ENCODE data around the gene ANKRD13B. TPM values are rescaled to one million over a fixed set of nuclear protein-coding genes. Genes with fewer than 3 reads are reported as not detected.
"Not testable (repeated sequence)": the region's sequence is repeated elsewhere in the genome, so short reads cannot be mapped to it uniquely, and the experiment has no call there.

ANKRD13B gene
- 1.0 TPM for polyA plus RNA-seq (2012; ENCODE audit: missing spikeins)

DNA sequence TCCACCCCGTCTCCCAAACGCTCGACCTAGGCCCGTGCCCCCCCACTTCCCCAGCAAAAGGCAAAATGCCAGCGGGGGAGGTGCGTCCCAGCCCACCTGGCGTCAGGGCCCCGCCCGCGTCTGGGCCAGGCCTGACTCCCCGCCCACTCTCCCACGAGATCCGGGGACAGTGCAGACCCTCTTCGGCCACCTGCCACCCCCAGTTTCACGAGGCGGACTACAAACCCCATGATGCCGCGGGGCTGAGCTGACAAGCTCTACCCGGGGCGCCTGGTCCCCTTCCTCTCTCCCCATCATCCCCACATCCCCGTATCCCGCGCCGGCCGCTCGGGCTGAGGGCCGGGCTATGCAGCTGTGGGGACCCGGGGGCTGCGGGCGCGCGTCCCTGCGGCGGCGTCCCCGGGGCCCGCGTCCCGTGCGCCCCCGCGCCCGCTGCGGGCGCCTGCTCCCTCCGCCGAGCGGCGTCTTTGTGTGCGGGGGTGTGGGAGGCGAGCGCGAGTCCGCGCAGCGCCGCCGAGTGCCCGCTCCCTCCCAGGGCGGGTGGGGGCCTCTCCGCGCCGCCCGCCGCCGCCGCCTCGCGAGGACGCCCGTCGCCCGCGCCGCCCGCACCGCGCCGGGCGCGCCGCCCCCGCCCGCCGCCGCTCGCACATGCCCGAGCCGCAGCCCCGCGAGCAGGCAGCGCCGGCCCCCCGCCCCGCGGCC, at the start of gene ANKRD13B:
Gene ANKRD13B, plus strand, starts transcription at position 283 of the 702 bp plus-strand sequence. CDS start 490 bp downstream, outside the sequence.
- FAIRE-seq (peak; percentile 48), DNase-seq (ENCODE audit: insufficient read length) (no peak)
- TF ChIP-seq TAF1 (IDR thresholded peaks at IDR 0.05; ENCODE audit: borderline replicate concordance, low read depth, low read length) (no peak), POLR2A (IDR thresholded peaks at IDR 0.05; ENCODE audit: low read depth, low read length) (no peak), POLR2AphosphoS5 (IDR thresholded peaks at IDR 0.05; ENCODE audit: low read depth, low read length) (no peak)

DNA sequence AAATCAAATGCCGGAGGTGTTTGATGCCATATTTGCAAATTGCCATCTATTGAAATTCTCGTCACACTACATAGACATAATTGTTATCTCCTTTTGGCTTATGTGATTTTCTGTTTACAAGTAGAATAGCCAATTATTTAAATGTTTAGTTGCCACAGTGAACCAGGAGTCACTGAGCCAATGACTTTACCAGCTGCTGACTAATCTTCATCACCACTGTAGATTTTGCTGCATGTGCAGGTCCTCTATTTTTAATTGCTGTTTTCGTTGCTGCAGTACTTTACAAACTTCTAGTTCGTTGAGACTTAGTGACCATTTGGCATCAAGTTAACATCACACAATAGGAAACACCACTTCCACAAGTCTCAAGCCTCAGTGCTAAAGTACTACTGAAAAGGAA, 48.9 kb upstream of the ANKRD13B start:
- FAIRE-seq: no peak
- TF ChIP-seq POLR2A (IDR thresholded peaks at IDR 0.05; ENCODE audit: low read depth, low read length): no peak
- TF ChIP-seq POLR2AphosphoS5 (IDR thresholded peaks at IDR 0.05; ENCODE audit: low read depth, low read length): no peak
- DNase-seq (ENCODE audit: insufficient read length): no peak

DNA sequence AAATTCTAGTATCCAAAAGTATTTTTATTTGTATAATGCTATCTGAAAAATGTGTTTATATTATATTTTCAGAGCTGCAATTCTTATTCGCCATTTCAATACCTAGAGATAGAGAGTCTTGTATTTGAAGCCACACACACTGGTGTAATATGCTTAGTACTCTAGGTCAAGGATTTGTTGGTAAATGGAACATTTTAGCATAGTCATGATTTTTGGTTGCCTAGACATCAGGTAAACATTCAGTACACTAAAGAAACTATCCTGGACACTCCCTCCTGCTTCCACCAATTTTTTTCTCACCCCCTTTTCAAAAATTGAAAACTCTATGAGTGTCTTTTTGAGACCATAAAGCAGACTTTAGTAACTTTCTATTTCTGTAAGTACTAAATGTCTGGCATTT, 46.8 kb upstream of the ANKRD13B start:
- peak; percentile 36 for FAIRE-seq
- no peak for DNase-seq (ENCODE audit: insufficient read length)
- TF ChIP-seq TAF1 (IDR thresholded peaks at IDR 0.05; ENCODE audit: borderline replicate concordance, low read depth, low read length) (no peak), POLR2AphosphoS5 (IDR thresholded peaks at IDR 0.05; ENCODE audit: low read depth, low read length) (no peak), POLR2A (IDR thresholded peaks at IDR 0.05; ENCODE audit: low read depth, low read length) (no peak)

DNA sequence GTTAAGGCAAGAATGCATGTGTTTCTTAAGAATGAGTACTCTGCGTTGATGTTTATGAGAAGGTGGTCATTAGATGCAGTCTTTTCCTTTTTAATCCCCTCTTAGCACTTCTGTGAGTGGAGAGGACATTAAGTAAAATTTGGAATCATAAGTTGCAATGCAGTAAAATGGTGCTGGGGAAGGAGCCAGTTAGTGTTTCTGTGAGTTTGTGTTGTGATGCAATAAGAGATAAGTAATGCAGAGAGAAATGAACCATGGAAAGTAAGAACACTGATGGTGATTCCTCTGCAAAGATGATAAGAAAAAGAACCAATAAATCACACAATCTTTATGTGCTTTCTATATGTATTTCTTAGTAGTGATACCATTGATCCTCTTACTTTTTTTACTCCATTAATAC, 46.1 kb upstream of the ANKRD13B start:
- DNase-seq (ENCODE audit: insufficient read length) (no peak), FAIRE-seq (no peak)
- no peak for TF ChIP-seq POLR2AphosphoS5 (IDR thresholded peaks at IDR 0.05; ENCODE audit: low read depth, low read length)
- no peak for TF ChIP-seq POLR2A (IDR thresholded peaks at IDR 0.05; ENCODE audit: low read depth, low read length)
- no peak for TF ChIP-seq TAF1 (IDR thresholded peaks at IDR 0.05; ENCODE audit: borderline replicate concordance, low read depth, low read length)

DNA sequence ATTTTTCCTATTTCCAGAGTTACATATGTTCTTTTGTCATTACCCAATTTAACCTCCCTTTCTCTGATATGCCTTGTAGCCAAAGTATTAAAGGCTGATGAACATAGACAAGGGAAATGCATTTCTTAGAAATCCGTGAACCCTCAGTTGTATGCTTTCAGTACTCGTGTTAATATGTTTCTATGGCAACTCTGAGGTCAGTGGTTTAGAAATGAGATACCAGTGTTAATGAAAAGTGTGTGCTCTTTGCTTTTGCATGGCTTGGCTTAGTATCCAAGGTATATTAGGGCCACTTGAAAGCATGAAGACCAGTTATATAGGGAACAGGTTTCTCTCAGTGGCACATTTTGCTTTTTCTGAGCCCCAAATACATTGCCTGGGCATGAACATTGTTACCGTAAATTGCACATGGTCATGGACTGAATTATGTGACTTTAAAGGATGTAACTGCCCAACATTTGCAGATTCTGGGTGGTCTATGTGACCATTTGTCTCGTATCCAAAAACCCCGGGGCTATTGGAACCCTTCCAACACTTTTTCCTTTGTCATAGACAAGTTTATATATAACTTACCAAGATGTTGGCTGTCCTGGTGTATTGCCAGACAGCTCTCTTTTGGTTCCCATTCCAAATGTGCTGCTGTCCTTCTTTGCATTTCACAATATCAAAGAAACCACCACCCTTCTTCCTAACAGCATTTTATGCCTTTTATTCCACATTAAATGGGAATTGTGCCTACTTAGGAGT, 43.6 kb upstream of the ANKRD13B start:
- TF ChIP-seq POLR2AphosphoS5 (IDR thresholded peaks at IDR 0.05; ENCODE audit: low read depth, low read length) (no peak), POLR2A (IDR thresholded peaks at IDR 0.05; ENCODE audit: low read depth, low read length) (no peak), TAF1 (IDR thresholded peaks at IDR 0.05; ENCODE audit: borderline replicate concordance, low read depth, low read length) (no peak)
- DNase-seq (ENCODE audit: insufficient read length) (no peak), FAIRE-seq (peak; percentile 67)

DNA sequence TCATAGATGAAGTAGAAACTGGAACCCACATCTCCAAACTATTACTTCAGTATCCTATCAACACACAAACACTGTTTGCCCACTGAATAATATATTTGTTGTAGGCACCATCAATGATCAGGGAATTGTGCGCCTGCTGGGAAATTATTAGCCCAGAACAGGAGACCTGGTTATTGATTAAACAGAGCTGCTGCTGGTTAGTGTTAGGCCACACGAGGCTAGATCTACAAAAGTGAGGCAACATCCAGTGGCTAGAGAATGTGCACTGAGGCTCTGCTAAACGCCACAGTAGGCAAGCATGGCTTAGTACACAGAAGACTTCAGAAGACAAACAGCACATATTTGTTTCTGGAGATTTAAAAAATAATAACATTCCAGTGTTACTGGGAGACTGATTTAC, 37.1 kb upstream of the ANKRD13B start:
- DNase-seq (ENCODE audit: insufficient read length) (no peak), FAIRE-seq (no peak)

DNA sequence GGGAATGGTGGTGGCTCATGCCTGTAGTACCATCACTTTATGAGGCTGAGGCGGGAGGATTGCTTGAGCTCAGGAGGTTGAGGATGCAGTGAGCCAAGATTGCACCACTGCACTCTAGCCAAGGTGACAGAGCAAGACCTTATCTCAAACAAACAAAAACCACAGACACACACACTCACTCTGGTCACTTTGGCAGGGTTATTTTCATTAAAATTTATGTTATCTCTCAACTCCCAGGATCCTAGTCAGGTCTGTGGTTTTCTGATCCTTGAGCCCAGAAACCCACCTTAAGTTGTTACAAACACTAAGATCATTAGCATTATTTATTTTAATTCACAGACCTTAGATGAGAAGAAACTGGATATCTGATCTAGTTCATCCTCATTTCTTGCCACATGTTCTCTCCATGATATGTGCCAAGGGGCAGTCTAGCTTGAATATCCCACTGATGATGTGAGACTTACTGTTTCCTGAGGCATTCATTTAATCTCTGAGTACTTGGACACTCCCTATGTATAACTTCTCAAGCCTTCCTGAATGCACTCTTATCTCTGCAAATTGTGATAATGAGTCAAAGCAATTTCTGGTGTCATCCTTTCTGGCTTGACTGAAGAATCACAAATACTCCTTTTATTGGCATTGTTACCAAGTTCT, 35.7 kb upstream of the ANKRD13B start:
- TF ChIP-seq POLR2A (IDR thresholded peaks at IDR 0.05; ENCODE audit: low read depth, low read length) (no peak), TAF1 (IDR thresholded peaks at IDR 0.05; ENCODE audit: borderline replicate concordance, low read depth, low read length) (no peak), POLR2AphosphoS5 (IDR thresholded peaks at IDR 0.05; ENCODE audit: low read depth, low read length) (no peak)
- DNase-seq (ENCODE audit: insufficient read length) (no peak), FAIRE-seq (no peak)

More for the DNA sequence above, 37.1 kb upstream of the ANKRD13B start:
- no peak for TF ChIP-seq POLR2A (IDR thresholded peaks at IDR 0.05; ENCODE audit: low read depth, low read length)
- TF ChIP-seq TAF1 (IDR thresholded peaks at IDR 0.05; ENCODE audit: borderline replicate concordance, low read depth, low read length): no peak
- TF ChIP-seq POLR2AphosphoS5 (IDR thresholded peaks at IDR 0.05; ENCODE audit: low read depth, low read length): no peak

DNA sequence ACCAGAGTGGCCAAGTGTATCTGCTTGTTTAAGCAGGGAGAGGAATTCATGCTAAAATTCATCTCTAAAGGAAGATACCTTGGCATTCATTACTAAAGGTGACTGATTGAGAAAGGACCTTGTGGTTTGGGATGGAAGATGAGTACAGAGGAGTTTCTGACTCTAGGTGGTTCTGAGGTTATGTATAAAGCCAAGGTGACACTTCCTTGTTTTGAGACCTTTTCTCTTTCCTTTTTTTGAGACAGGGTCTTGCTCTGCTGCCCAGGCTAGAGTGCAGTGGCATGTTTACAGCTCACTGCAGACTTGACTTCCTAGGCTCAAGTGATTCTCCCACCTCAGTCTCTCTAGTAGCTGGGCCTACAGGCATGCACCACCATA, 35.2 kb upstream of the ANKRD13B start:
- FAIRE-seq (no peak), DNase-seq (ENCODE audit: insufficient read length) (no peak)
- TF ChIP-seq TAF1 (IDR thresholded peaks at IDR 0.05; ENCODE audit: borderline replicate concordance, low read depth, low read length) (no peak), POLR2AphosphoS5 (IDR thresholded peaks at IDR 0.05; ENCODE audit: low read depth, low read length) (no peak), POLR2A (IDR thresholded peaks at IDR 0.05; ENCODE audit: low read depth, low read length) (no peak)

DNA sequence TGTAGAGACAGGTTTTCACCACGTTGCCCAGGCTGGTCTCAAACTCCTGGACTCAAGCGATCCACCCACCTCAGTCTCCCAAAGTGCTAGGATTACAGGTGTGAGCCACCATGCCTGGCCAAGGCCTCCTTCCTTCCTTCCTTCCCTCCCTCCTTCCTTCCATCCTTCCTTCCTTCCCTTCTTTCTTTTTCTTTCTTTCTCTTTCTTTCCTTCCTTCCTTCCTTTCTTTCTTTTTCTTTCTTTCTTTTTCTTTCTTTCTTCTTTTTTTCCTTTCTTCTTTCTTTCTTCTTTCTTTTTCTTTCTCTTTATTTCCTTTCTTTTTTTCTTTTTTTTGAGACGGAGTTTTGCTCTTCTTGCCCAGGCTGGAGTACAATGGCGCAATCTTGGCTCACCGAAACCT, 34.8 kb upstream of the ANKRD13B start:
- not testable (repeated sequence) for FAIRE-seq; DNase-seq (ENCODE audit: insufficient read length)

DNA sequence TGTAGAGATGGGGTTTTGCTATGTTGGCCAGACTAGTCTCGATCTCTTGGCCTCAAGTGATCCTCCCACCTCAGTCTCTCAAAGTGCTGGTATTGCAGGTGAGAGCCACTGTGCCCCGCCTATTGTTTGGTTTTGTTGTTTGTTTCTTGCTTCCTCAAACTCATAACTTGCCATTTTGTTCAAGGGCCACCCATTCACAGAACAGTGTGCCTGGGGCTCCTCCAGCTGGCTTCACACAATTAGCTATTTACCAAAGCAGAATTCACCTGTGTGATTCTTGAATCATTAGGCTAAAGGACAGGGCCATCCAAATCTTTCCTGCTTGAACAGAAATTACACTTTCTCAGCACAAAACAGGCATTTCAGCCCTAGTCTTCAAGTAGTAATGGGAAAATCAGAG, 33.3 kb upstream of the ANKRD13B start:
- no peak for FAIRE-seq
- DNase-seq (ENCODE audit: insufficient read length): no peak
- no peak for TF ChIP-seq POLR2A (IDR thresholded peaks at IDR 0.05; ENCODE audit: low read depth, low read length)
- no peak for TF ChIP-seq POLR2AphosphoS5 (IDR thresholded peaks at IDR 0.05; ENCODE audit: low read depth, low read length)
- no peak for TF ChIP-seq TAF1 (IDR thresholded peaks at IDR 0.05; ENCODE audit: borderline replicate concordance, low read depth, low read length)

DNA sequence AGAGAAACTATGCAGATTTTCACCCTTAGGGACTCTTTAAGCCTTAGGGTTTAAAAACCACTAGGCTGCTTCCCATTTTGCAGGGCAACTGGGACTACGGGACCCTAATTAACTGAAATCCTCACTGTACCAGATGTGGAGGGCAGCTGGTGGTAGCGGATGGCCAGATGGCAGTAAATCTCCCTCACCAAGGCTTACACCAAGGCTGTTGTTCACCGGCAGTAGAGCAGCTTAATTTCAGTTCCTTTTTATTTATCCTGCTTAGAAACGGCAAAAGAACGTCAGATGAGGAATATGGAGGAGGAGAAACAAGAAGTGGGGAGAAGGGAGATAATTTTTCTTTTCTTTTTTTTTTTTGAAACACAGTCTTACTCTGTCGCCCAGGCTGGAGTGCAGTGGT, 32.6 kb upstream of the ANKRD13B start:
- FAIRE-seq (no peak), DNase-seq (ENCODE audit: insufficient read length) (no peak)
- TF ChIP-seq POLR2AphosphoS5 (IDR thresholded peaks at IDR 0.05; ENCODE audit: low read depth, low read length): no peak
- no peak for TF ChIP-seq TAF1 (IDR thresholded peaks at IDR 0.05; ENCODE audit: borderline replicate concordance, low read depth, low read length)
- TF ChIP-seq POLR2A (IDR thresholded peaks at IDR 0.05; ENCODE audit: low read depth, low read length): no peak
